ENCODE measurements around the gene CASP12.

The CASP12 gene

DNA sequence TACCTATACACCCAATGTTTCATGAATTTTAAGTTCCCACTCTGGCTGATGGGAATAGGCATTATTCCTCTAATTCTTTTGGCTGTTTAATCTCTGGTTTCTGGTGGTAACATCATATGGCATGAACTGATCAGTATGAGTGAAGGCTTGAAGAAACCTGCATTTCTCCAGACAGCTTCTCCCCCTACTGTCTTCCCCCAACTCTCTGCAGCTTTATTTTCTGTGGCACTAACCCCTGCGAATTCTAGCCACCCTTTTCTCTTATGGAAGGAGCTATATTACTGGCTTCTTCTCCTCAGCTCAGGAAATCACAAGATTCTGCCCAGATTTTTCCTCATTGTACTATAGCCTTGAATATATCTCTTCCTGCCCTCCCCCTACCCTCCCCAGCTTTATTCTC lies 57.1 kb downstream of the CASP12 start:
- DNase-seq (ENCODE audit: low read depth in 2 of 2): no peak

DNA sequence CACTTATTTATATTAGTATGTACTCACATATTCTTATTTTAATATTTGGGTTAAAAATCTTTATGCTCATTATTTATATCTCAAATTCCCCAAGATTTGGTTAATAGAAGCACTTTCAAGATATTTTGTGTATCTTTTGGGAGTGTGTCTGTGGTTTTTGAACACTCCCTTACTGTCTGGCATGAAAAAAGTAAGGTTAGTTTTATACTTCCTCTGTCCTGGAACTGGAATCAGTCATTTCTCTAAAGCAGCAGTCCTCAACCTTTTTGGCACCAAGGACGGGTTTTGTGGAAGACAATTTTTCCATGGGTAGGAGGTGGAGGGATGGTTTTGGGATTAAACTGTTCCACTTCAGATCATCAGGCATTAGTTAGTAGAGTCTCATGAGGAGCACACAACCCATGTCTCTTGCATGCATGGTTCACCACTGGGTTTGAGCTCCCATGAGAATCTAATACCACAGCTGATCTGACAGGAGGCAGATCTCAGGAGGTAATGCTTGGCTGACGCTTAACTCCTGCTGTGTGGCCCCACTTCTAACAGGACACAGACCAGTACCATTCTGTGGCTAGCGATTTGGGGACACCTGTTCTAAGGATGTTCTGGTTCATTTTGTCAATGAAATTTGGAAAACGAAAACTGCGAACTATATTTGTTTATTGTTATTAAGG lies 60.2 kb downstream of the CASP12 start:
- no peak for DNase-seq (ENCODE audit: low read depth in 2 of 2)

- DNase-seq (ENCODE audit: low read depth in 2 of 2): no peak
These were observed 61.6 kb downstream of the CASP12 start for GRCh38 chr11:104836691-104837090.

Measured in stimulated activated CD4-positive, alpha-beta T cell treated with anti-CD3 and anti-CD28 coated beads, Interleukin-12 subunit alpha, Interleukin-12 subunit beta, amount 100 ng/mL, for 24 hours (primary cell).